GM18867 (cell line): ENCODE measurements around the gene ZMAT3.
A peak's percentile ranks its signal among the peaks of the same experiment; 100 is the strongest.

Experiments
- ATAC-seq: cut with Tn5 transposase; IDR thresholded peaks from one replicate; pipeline ENCODE4 v1.9.1; 2021; ENCODE audit warnings: mild to moderate bottlenecking, moderate library complexity; ENCODE audit not compliant: unreplicated experiment

Gene ZMAT3

DNA sequence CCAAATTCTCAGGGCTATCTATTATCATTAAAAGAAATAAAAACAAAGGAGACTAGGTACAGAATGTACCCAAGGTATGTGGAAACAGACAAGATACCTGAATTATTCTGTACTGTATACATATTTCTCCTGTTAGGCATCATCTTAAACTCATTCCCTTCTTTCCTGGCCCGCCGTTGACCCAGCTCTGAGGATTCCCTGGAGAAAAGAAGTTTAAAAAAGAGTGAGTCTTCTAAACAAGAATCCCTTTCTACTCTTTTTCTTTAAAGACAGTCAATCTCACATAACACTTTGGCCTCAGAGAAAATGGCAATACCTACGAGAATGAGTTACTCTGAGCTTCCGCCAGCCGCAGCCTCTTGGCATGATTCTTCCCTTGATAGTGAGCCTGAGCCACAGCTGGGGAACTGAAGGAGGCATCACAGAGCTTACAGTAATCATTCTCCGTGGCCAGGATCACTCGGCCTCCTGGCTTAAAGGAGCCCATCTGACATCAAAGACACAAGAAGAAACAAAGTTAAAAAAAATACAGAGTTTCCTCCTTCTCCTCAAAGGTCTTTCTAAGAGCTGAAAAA, 44.2 kb downstream of the ZMAT3 start:
- ATAC-seq, result no peak

GRCh38 chr3:179026636-179027035, 45.0 kb downstream of the ZMAT3 start:
- no peak for ATAC-seq

- no peak for ATAC-seq
These were observed 50.3 kb downstream of the ZMAT3 start for GRCh38 chr3:179021119-179021903.

- no peak for ATAC-seq
These were observed 51.5 kb downstream of the ZMAT3 start for GRCh38 chr3:179020112-179020511.

GRCh38 chr3:179018808-179019207, 52.8 kb downstream of the ZMAT3 start:
- no peak for ATAC-seq

- peak; percentile 75 for ATAC-seq
These were observed 54.5 kb downstream of the ZMAT3 start for GRCh38 chr3:179016979-179017670.

DNA sequence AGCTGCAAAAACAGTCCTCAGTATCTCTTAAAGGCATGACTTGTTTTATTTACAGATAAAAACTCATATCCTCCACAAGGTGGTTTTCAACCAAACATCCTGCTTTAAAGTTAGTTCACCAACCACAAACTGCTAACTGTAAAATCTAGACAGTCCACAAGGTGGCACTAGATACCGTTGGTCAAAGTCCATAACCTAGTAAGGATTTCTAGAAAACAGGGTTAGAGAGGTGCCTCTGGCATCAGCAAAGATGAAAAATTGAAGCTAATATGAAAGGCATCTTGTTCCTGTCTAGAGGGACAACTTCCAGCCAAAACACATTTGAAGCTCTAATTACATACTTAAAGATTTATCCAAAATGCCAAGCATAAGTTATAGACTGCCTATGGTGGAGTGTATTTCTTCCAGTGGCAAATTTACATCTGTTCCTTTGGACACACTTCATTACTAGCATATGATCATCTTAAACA, 56.0 kb downstream of the ZMAT3 start:
- ATAC-seq, result peak; percentile 67

DNA sequence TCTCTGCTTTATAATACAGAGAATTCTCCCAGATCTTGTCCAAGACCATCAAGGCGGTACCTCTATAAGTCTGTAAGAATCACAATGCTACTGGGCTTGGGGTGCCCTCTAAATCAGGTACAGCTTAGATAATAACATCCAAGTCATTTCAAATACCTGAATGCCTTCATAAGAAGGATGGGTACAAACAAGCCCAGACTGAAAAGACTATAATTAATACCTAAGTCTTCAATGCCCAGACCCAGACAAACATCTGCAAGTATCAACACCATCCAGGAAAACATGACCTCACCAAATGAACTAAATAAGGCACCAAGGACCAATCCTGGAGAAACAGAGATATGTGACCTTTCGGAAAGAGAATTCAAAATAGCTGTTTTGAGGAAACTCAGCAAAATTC, 65.9 kb downstream of the ZMAT3 start:
- ATAC-seq, result no peak

GRCh38 chr3:179005213-179005612, 66.4 kb downstream of the ZMAT3 start:
- no peak for ATAC-seq

GRCh38 chr3:179000659-179001058, 71.0 kb downstream of the ZMAT3 start:
- ATAC-seq, result no peak

DNA sequence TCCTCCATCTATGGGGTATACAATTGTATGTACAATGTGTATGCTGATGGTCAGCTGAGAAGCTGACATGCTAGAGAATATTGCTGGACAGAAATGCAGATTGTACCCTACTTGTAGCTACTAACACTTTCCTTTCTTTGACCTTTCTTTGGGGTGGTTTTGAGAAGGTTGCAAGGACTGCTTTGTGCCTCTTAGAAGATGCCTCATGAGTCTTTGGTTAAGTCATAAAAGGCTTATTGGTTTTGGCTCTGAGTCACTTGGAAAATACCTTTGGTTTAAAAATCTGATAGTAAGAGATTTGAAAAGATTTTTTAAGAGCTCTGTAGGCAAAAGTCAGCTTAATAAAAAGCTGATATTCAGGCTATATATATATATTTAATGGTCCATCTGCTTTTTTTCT, 71.5 kb downstream of the ZMAT3 start:
- ATAC-seq, result peak; percentile 61

GRCh38 chr3:178996399-178996798, 75.2 kb downstream of the ZMAT3 start:
- no peak for ATAC-seq

- no peak for ATAC-seq
These were observed 81.3 kb downstream of the ZMAT3 start for GRCh38 chr3:178990293-178990692.

GRCh38 chr3:178989821-178990220, 81.8 kb downstream of the ZMAT3 start:
- ATAC-seq, result no peak

- no peak for ATAC-seq
These were observed 83.9 kb downstream of the ZMAT3 start for GRCh38 chr3:178987745-178988144.

- ATAC-seq, result no peak
These were observed 85.2 kb downstream of the ZMAT3 start for GRCh38 chr3:178986456-178986855.

DNA sequence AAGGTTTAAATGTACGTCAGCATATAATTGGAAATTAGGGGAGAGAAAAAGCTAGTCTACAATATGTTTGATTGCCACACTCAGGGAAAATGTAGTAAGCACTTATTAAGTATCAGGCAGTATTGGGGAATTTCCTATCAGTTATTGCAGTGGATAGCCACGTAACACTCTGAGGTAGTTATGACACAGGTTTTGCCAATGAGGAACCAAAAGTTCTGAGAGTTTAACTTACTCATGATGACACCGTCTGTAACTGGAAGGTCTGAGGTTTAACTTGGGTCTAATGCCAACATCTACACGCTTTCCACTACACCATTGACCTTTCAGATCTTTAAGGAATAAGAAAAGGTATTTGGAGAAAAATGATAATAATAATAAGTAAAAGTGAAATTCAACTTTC, 89.5 kb downstream of the ZMAT3 start:
- peak; percentile 81 for ATAC-seq

- no peak for ATAC-seq
These were observed 96.3 kb downstream of the ZMAT3 start for GRCh38 chr3:178975320-178975719.

- ATAC-seq, result no peak
These were observed 100.0 kb downstream of the ZMAT3 start for GRCh38 chr3:178971614-178972013.

DNA sequence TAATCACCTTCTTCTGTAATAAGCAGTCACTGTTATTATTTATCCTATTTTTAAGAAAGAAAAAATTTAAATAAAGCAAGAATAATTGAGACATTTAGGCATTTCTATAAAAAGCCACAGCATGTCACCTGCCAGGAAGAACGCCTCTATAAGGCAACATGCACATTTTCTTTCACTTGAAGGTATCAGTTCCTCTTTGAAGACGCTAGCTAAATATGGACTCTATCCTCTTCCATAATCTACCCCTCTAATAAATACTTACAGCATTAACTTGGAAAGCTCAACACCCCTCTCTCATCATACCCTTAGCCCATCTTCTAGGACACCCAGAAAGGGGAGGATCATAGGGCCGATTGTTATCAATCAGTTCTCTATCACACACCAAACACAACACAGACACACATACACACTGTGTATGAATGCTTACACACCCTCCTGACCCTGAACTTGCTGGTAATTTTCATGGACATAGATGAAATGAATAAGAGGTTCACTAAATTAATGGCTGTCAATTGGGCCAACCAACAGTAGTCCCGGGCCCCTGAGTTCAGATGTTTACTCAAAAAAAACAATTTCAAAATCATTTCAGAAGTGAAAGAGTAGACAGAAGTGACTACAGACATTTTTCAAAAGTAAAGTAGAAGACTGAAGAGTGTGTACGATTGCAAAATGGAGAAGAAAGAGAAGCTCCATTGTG, 102.5 kb downstream of the ZMAT3 start:
- ATAC-seq, result peak; percentile 88
